PC-9 (cell line): Measurements from ENCODE around the gene TBL1XR1. TPM values are rescaled to one million over a fixed set of nuclear protein-coding genes. Genes with fewer than 3 reads are reported as not detected.

Experiments used
- BruUV-seq: library from RNA; stranded (reverse); fragments of 400-500 nt; replicated peaks from 2 replicates; lab custom pipeline; 2021; lab: Mats Ljungman, UMichigan
- CTCF ChIA-PET: fragments of 300-600 bp; sonication (Branson Sonifier 250); formaldehyde crosslinking; loops from one replicate; lab custom pipeline; 2022; ENCODE audit warnings: antibody characterized with exemption; lab: Charles Lee
- POLR2A ChIA-PET: fragments of 300-600 bp; sonication (Branson Sonifier 250); formaldehyde crosslinking; loops from one replicate; lab custom pipeline; 2022; ENCODE audit warnings: antibody characterized with exemption; ENCODE audit not compliant: unreplicated experiment; lab: Charles Lee
- DNase-seq, 2 experiments: peaks; one replicate each; pipeline versions ENCODE4 v3.0.0 to v3.0.0-alpha.2; 2015 to 2022; ENCODE audit warnings: mixed read lengths in 1 of 2
- H2AFZ ChIP-seq: fragments of 200-600 bp; sonication (generic); 2 replicates; pipeline ENCODE4 v1.8.1; 2017; ENCODE audit warnings: antibody characterized with exemption
- H3F3A ChIP-seq: fragments of 200-600 bp; sonication (generic); 2 replicates; pipeline ENCODE4 v1.8.1; 2017; ENCODE audit warnings: antibody characterized with exemption, mild to moderate bottlenecking, low read depth; ENCODE audit not compliant: insufficient read depth
- H3K27ac ChIP-seq: fragments of 200-600 bp; sonication (generic); 2 replicates; pipeline ENCODE4 v1.6.1; 2016; ENCODE audit warnings: mixed run types
- H3K27me3 ChIP-seq: fragments of 200-600 bp; sonication (generic); 2 replicates; pipeline ENCODE4 v1.6.1; 2016; ENCODE audit warnings: low read depth, mixed run types; ENCODE audit not compliant: insufficient read depth
- H3K36me3 ChIP-seq: fragments of 200-600 bp; sonication (generic); 2 replicates; pipeline ENCODE4 v1.6.1; 2016; ENCODE audit warnings: low read depth, mixed run types
- H3K4me1 ChIP-seq: fragments of 200-600 bp; sonication (generic); replicated peaks from 2 replicates; pipeline ENCODE4 v1.6.1; 2016; ENCODE audit warnings: mixed run types; ENCODE audit not compliant: insufficient read depth
- H3K4me2 ChIP-seq: fragments of 200-600 bp; sonication (generic); 2 replicates; pipeline ENCODE4 v1.6.1; 2017; ENCODE audit warnings: mixed run types
- H3K4me3 ChIP-seq: fragments of 200-600 bp; sonication (generic); 2 replicates; pipeline ENCODE4 v1.6.1; 2016; ENCODE audit warnings: mixed run types
- H3K79me2 ChIP-seq: fragments of 200-600 bp; sonication (generic); 2 replicates; pipeline ENCODE4 v1.6.1; 2017; ENCODE audit warnings: low read depth, mixed run types
- H3K9me2 ChIP-seq: fragments of 200-600 bp; sonication (generic); 2 replicates; pipeline ENCODE4 v1.8.1; 2017; ENCODE audit warnings: mild to moderate bottlenecking; ENCODE audit not compliant: insufficient read depth
- H3K9me3 ChIP-seq: fragments of 200-600 bp; sonication (generic); 2 replicates; pipeline ENCODE4 v1.8.1; 2016; ENCODE audit warnings: low read depth; ENCODE audit not compliant: insufficient read depth
- H4K20me1 ChIP-seq: fragments of 200-600 bp; sonication (generic); 2 replicates; pipeline ENCODE4 v1.8.1; 2017; ENCODE audit not compliant: insufficient read depth
- CTCF ChIP-seq: fragments of 200-600 bp; sonication (generic); conservative IDR thresholded peaks from 2 replicates; pipeline ENCODE4 v1.6.1; 2017; ENCODE audit warnings: mixed run types, antibody characterized with exemption, mild to moderate bottlenecking, moderate library complexity
- EZH2 ChIP-seq: fragments of 200-600 bp; sonication (generic); IDR thresholded peaks from 2 replicates; pipeline ENCODE4 v1.8.0; 2017; ENCODE audit warnings: antibody characterized with exemption, low read depth
- intact Hi-C: fragments of 100-400 bp; cut with micrococcal nuclease; formaldehyde crosslinking; loops from one replicate; pipeline ENCODE4 v1.10.0; 2022; ENCODE audit not compliant: unreplicated experiment
- total RNA-seq: library from RNA; stranded (reverse); gene quantifications from 2 replicates; pipeline ENCODE4 v1.2.3, GENCODE V29; 2021

TBL1XR1 gene
- total RNA-seq, 1 experiment from 2014 or later, result 243 TPM

- Histone ChIP-seq H3K9me2 (no peaks in the 10 kb centered on the region), H3F3A (peaks cover 41% of the 10 kb centered on the region), H3K9me3 (no peaks in the 10 kb centered on the region), H3K4me2 (no peak overlapping the region), H2AFZ (no peak overlapping the region), H3K27me3 (no peaks in the 10 kb centered on the region), H3K79me2 (peaks cover 98% of the 10 kb centered on the region), H3K36me3 (peaks cover 17% of the 10 kb centered on the region), H3K4me1 (no peaks in the 10 kb centered on the region), H3K27ac (no peak overlapping the region), H3K4me3 (no peak overlapping the region), H4K20me1 (peaks cover 88% of the 10 kb centered on the region)
- CTCF ChIA-PET, result no interaction called here
- TF ChIP-seq CTCF (no peak), EZH2 (no peak)
- POLR2A ChIA-PET, result no interaction called here
- no TSS peak for BruUV-seq
- intact Hi-C loops, result no loop called here
- DNase-seq, result no peak
Observed at GRCh38 chr3:177137774-177138705, 59.2 kb downstream of the TBL1XR1 start.

GRCh38 chr3:177136741-177137140 lies 60.5 kb downstream of the TBL1XR1 start:
- no peak for DNase-seq
- no peak for TF ChIP-seq CTCF
- no peak for TF ChIP-seq EZH2
- intact Hi-C loops, result no loop called here
- peaks cover 26% of the 10 kb centered on the region for H3K36me3 ChIP-seq
- H3K79me2 ChIP-seq, result peaks cover 98% of the 10 kb centered on the region
- H4K20me1 ChIP-seq, result peaks cover 90% of the 10 kb centered on the region
- no peaks in the 10 kb centered on the region for H3K9me3 ChIP-seq
- no peak overlapping the region for H3K4me2 ChIP-seq
- ChIA-PET CTCF (no interaction called here), POLR2A (no interaction called here)
- H2AFZ ChIP-seq, result no peak overlapping the region
- H3K4me3 ChIP-seq, result no peak overlapping the region
- no peak overlapping the region for H3K27ac ChIP-seq
- no peaks in the 10 kb centered on the region for H3K27me3 ChIP-seq
- no TSS peak for BruUV-seq
- H3K4me1 ChIP-seq, result no peaks in the 10 kb centered on the region
- peaks cover 42% of the 10 kb centered on the region for H3F3A ChIP-seq
- H3K9me2 ChIP-seq, result no peaks in the 10 kb centered on the region

GRCh38 chr3:177135841-177136492 lies 61.3 kb downstream of the TBL1XR1 start:
- Histone ChIP-seq H3K4me2 (no peak overlapping the region), H3K9me3 (no peaks in the 10 kb centered on the region), H3F3A (peaks cover 44% of the 10 kb centered on the region), H3K27ac (no peak overlapping the region), H3K4me3 (no peak overlapping the region), H3K27me3 (no peaks in the 10 kb centered on the region), H4K20me1 (peaks cover 85% of the 10 kb centered on the region), H3K36me3 (peaks cover 34% of the 10 kb centered on the region), H3K4me1 (no peaks in the 10 kb centered on the region), H3K9me2 (no peaks in the 10 kb centered on the region), H2AFZ (no peak overlapping the region), H3K79me2 (peaks cover 98% of the 10 kb centered on the region)
- no peak for TF ChIP-seq EZH2
- TF ChIP-seq CTCF, result no peak
- CTCF ChIA-PET, result no interaction called here
- no TSS peak for BruUV-seq
- intact Hi-C loops, result no loop called here
- POLR2A ChIA-PET, result no interaction called here
- DNase-seq, result no peak
